Limb (tissue), 2 donors: ENCODE data around the gene SAP30L.

ENCODE experiments used
- DNase-seq, 2 donors: peaks; one replicate each; pipeline ENCODE4 v3.0.0-alpha.2; 2016; ENCODE audit errors: extremely low spot score in 2 of 2

The SAP30L gene

DNA sequence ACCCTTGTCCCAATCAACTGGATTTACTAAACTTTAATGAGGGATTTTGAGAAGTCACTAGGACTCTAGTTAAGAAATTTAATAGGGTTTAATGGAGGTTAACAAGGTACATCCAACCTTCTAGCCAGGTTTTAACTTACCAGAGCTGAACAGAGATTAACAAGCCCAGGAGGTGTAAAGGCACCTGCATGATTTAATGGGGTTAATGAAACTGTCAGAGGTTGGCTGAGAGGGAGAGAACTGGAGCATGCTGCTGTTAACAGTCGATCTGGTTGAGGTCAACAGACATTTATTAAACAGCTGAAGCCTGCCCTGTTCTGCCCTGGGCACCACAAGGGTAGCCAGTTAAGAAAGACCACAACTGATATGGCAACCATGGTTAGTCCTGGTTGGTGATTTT lies 18.6 kb downstream of the SAP30L start:
- DNase-seq: no peak

- DNase-seq: no peak
Measured at GRCh38 chr5:154465169-154465568, 19.4 kb downstream of the SAP30L start.

GRCh38 chr5:154466147-154466546 lies 20.4 kb downstream of the SAP30L start:
- DNase-seq: no peak

DNA sequence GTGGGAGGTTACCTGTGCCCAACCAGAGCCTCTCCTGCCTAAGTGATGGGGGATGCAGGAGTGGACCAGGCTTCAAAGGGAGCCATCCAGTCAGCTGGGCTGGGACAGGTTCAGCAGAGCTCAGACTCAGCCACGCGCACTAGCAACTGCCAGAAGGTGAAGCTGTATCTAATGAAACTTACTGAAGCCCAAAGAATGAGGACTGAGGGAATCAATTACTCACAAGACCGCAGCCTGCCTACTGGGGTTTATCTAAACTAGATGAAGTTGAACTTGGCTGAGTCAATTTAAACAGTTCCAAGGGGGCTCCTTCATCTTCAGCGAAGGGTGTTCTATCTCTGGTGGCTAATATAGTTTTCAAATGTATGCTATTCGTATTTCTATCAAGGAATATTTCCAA lies 20.9 kb downstream of the SAP30L start:
- DNase-seq: peak in 1 of 2 donors; percentile 23

DNA sequence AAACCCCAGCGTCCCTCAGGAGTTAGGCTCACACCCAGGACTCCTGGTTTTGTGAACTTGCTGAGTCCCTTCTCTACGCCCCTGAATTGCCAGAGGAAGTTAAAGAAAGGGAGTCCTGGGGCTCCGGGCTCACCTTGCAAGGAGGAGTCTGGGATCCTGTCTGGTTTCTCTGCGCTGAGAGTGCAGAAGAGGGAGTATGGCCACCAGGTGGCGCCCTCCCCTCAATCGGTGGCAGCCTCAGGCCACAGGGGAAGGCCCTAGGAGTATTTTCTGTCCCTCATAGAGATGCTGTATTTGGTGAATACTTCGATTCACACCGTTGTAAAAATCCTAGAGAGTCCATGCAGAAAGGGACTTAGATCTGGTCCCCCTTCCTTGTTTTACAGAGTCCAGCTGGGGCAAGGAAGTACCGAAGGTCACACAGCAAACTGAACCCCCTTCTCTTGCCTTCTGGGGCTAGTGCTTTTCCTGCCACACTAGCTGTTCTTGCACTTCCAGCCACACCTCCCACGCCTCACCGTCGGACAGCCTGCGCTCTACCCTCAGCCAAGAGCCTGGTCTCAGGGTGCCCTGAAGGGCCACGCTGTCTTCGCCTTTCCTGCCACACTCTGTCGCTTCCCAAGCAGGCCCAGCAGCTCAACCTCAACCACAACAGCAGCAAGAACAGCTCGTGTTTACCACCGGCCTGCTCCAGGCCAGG lies 22.0 kb downstream of the SAP30L start:
- DNase-seq: peak; percentile 55 to 88

- DNase-seq: no peak
Measured at GRCh38 chr5:154470137-154470536, 24.3 kb downstream of the SAP30L start.

DNA sequence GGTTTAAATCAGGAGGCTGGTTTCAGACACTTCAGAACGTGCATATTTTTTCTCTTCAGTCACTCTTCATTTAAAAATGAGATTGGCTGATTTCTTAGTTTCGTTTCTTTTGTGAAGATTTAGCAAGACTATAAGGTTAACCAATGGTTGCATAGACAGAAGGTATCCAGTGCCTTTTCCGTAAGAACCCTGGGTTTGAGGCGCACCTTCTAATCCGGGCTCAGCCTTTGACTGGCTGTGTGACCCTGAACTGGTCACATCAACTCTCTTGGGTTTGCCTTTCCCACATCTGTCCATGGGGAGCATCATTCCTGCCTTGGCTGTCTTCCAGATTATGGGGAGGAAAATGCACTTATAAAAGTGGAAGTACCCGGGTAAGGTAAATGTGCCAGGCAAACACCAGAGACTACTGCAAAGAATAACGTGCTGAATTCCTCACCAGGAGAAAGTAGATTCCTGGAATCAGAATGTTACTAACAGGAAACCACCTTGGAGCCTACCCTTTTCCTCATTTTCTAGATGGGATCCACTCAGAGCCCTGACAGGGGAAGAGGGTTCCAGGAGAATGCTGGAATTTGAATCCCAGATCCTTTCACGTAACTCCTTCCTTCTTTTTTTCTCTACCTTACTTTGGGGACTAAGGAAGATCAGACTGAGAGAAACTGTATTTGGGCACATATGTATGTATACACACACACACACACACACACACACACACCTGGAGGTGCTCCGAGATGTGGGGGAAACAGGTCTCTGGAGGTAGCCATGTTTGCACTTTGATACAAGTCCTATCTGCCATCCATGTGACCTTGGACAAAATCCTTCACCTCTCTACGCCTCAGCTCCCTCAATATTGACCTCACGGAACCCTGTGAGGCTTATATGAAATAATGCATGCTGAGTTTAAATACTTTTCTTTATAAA lies 25.4 kb downstream of the SAP30L start:
- DNase-seq: no peak

DNA sequence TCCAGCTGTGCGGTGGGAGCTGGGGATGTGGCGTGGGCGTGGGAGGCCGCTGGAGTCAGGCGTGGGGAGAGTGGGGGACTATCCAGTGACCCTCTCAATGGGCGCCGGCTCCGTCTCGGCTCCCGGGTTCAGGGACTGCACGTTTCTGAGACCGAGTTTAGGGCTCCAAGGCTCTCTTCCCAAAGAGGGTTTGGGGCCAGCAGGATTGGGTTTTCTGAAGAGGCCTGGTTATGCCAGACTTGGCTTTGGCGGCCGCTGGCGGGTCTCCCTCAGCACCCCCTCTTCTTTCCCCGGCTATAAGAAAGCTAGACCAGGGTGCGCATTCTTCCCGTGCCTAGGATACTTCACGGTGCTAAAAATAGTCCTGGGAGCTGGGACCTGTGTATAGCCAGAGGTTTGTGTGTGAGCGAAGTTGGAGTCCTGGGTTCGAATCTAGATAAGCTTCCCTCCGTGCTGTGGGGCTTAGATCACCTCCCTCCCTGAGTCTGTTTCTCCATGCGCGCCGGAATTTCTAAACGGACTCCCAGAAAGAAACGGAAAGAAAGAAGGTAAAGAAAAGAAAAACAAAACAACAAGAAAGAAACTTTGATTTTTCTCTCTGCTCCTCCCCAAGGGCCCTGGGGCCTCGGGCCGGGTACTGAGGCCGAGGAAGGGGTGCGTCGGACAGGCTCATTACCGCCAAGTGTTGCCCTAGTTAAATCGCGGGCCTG lies 27.2 kb downstream of the SAP30L start:
- peak in 1 of 2 donors; percentile 40 for DNase-seq

DNA sequence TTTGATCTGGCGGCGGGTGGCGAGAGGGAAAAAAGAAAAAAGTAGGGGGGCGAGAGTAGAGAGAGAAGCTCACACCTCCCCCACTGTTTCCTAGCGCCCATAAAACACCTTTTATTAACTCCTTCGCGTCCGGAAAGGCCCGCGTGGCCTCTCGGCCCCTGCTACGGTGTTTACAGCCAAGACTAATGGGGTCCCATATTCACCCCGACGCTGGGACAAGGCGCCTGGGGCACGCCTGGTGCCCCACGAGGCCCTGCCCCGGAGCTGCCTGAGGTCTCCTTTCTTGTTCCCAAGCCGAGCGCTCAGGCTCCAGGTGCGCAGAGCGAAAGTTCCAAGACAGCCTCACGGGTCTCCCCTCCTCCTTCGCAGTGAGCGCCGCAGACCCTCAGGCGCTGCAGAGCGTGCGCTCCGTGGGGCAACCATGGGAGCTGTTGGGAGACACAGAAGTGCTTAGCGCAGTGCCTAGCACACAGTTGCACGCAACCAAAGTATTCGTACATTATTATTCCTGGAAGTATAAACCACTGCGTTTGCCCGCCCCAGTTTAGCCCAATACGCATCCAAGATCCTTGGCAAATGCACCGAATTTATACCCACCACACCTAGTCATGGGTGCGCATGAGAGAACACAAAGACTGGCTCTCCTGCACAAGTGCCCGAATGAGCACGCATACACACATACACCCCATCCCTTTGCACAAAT lies 27.9 kb downstream of the SAP30L start:
- peak in 1 of 2 donors; percentile 45 for DNase-seq

- peak in 1 of 2 donors; percentile 48 for DNase-seq
Measured at GRCh38 chr5:154474396-154475334, 28.9 kb downstream of the SAP30L start.

DNA sequence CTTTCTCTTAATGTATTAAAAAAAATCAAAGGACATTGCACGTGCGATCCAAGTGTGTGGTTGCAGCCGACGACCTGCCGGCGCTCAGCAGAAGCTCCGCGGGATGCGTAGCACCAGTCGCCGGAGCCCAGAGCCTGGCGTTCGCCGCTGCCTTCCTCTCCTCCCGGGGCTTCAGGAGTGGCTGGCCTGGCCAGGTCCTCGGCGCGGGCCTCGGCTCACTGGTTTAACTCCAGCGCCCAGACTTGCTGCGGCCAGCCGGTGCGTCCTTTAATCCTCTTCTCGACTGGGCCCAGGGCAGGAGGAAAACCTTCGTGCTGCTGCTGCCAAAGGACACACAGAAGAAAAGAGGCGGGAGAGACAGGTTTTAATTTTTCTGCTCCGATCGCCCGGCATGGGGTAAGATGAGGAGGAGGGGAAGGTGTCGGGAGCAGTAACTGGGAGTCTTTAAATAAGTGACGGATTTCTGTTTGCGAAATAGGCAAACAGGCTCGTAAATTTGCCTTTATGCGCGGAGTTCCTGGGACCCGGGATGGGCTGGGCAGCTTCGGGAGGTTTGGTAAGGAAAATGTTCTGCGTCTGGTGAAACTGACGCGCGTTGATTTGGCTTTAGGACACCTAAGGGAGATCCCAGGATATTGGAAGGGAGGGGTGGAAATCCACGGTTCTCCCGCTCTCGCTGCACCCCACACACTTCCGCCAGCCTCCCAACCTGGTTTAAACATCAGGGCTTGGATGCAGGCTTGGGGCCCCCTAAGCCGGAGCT lies 30.0 kb downstream of the SAP30L start:
- DNase-seq: peak in 1 of 2 donors; percentile 59

GRCh38 chr5:154476354-154477205 lies 30.8 kb downstream of the SAP30L start:
- DNase-seq: peak in 1 of 2 donors; percentile 34

- peak in 1 of 2 donors; percentile 48 for DNase-seq
Measured at GRCh38 chr5:154477382-154478223, 31.8 kb downstream of the SAP30L start.

GRCh38 chr5:154478224-154478565 lies 32.4 kb downstream of the SAP30L start, which contains the start of gene HAND1:
Gene HAND1, minus strand, starts transcription at chr5:154478227. Its CDS starts 219 bp downstream, at chr5:154478008.
- DNase-seq: peak in 1 of 2 donors; percentile 65

DNA sequence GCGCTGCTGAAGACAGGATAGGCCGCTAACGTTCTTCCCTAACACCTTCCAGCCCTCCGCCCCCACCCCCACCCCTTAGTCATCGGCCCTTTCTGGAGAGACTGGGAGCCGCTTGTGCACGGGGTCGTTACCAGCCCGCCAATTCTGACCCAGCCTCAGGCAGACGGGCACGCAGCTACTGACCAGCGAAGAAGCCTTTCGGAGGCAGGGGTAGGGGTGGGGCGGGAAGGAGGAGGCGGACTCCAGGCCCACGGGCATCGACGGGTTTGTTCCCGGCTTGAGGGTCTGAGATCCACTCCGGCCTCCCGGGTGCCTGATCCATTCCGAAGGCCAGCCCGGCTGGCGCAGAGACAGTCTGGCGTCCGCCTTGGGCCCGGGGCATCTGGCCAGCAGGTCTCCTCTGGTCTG lies 33.0 kb downstream of the SAP30L start:
- no peak for DNase-seq

DNA sequence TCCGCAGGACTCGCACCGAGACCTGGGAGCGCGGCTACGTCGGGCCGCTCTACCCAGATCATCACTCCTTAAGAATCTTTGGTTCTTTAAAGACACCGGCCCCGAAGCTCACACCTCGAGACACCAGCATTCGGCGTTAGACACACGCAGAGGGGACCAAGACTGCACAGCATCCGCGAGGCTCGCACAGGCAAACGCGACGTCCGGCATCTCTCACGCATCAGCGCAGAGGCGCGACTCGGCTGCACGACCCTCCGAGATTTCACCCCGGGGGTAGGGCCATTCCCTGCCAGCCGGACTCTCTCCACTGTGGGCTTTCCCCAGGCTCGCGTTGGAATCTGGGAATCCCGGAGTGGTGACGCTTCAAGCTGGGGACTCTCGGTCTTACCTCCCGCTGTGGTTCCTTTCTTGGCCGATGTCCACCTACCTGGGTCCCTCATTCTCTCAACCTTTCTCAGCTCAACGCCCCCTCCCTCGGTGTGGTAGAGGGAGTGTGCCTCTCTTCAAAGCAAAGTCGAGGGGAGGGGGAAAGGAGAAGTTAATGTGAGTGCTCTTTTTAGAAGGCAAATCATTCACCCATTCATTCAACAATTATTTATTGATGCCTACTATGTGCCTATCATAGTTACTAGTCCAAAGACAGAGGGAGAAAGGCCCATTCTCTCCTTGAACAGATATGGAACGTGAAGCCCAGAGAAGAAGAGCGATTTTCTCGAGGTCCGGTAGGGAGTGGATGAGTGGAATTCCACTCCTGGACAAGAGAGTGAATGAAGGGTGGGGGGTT lies 33.6 kb downstream of the SAP30L start:
- peak in 1 of 2 donors; percentile 37 for DNase-seq
